Central memory CD4-positive, alpha-beta T cell (primary cell): ENCODE data around the gene ZC3H13.
A peak's percentile ranks its signal among the peaks of the same experiment; 100 is the strongest.

ENCODE experiments used
- DNase-seq: peaks from one replicate; pipeline ENCODE4 v3.0.0; 2022
- total RNA-seq, 3 experiments: gene quantifications; one replicate each; lab custom pipeline; 2026; lab: John Stamatoyannopoulos, UW

Gene ZC3H13, protein sequence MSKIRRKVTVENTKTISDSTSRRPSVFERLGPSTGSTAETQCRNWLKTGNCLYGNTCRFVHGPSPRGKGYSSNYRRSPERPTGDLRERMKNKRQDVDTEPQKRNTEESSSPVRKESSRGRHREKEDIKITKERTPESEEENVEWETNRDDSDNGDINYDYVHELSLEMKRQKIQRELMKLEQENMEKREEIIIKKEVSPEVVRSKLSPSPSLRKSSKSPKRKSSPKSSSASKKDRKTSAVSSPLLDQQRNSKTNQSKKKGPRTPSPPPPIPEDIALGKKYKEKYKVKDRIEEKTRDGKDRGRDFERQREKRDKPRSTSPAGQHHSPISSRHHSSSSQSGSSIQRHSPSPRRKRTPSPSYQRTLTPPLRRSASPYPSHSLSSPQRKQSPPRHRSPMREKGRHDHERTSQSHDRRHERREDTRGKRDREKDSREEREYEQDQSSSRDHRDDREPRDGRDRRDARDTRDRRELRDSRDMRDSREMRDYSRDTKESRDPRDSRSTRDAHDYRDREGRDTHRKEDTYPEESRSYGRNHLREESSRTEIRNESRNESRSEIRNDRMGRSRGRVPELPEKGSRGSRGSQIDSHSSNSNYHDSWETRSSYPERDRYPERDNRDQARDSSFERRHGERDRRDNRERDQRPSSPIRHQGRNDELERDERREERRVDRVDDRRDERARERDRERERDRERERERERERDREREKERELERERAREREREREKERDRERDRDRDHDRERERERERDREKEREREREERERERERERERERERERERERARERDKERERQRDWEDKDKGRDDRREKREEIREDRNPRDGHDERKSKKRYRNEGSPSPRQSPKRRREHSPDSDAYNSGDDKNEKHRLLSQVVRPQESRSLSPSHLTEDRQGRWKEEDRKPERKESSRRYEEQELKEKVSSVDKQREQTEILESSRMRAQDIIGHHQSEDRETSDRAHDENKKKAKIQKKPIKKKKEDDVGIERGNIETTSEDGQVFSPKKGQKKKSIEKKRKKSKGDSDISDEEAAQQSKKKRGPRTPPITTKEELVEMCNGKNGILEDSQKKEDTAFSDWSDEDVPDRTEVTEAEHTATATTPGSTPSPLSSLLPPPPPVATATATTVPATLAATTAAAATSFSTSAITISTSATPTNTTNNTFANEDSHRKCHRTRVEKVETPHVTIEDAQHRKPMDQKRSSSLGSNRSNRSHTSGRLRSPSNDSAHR (N-terminal part only)
- 81.6 to 123 (median 96.6) reads per million in 3 experiments for total RNA-seq

DNA sequence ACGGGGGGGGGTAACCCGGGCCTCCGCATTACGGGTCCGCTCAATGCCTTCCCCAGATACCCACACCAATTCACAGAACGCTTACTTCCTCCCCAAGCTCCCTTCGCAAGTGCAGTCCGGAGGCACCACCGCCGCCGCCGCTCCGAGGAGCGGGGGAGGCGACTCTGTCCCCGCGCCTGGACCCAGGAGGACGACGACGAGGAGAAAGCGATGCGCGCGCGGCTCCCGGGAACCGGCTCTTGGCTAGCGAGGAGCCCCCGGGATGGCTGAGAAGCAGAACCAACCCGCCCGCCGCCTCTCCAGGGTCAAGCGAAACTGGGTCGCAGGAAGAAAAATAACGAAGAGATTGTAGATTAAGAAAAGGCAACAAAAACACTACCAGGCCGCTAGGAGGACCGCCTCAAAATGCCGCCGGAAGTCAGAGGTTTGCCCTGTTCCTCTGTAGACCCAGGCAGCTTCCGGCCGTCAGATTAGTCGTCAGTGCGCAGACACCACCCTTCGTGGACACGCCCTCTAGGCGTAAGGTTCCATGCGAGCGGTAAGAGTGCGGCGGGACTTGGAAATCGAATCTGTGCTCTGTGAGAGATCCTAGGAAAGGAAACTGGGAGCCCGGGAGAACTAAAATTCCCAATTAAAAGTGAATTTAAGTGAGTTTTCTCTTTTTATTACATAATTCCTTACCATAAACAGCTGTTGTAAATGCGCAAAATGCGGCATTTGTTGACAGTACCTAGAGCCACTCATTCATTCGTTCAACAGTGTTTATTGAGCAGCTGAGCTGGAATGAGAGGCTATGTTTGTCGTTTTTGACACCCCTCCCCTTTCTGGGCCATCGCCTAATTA is at the start of gene ZC3H13:
ZC3H13 (minus strand) TSS at position 428 of the 843 bp plus-strand sequence. CDS start 7,239 bp downstream, outside the sequence.
- DNase-seq, result peak; percentile 94

DNA sequence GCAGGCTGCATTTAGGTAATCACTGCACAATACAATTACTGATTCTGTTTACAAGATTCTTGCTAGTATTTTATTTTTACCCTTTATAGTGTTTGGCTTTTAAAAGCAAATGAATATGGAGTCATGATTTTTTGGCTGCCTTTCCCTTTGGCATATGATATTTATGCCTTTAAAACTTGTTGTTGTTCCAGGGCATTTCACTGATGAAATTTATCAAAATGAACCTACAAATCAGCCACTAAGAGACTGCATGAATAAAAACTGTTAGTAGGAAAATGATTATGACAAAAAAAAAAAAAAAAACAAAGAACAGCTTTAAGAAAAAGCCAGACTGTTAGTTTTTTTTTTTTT is 49.7 kb upstream of the ZC3H13 start:
- DNase-seq, result no peak

GRCh38 chr13:46101484-46102254 is 49.1 kb upstream of the ZC3H13 start:
- DNase-seq, result no peak

DNA sequence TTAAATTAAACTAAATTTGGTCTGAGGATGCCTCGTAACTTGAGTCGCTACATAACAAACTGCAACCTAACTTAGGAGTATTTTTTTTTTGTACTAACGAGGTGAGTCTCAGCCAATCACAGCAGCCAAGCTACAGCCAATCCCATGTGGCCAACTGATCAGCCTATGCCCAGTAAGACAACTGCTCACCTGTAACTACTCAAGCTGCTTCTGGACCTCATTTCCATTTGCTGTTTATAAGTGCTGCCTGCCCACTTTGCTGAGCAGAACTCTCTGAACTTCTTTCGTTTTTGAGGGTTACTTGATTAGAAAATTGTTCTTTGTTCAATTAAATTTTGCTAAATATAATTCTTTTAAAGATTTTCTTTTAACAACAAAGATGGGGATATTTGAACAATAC is 48.5 kb upstream of the ZC3H13 start:
- DNase-seq, result no peak

GRCh38 chr13:46100191-46100815 is 47.8 kb upstream of the ZC3H13 start:
- no peak for DNase-seq

DNA sequence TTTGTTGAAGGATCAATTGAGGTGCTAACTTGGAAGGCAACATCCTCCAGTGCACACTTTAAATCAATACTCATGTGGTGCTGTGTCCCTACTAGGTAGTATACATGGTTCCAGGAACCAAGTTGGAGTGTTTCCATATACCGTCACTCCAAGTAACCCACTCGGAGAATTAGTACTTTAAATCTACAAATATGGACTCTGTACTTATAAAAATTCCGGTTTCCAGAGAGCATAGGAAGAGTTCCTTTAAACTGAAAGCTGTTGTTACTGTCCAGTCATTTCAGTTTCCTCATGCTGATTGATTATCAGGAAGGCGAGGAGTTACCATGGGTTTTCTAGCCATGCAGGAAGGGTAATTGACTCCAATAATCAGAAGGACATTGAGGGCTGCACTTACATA is 45.1 kb upstream of the ZC3H13 start:
- no peak for DNase-seq

DNA sequence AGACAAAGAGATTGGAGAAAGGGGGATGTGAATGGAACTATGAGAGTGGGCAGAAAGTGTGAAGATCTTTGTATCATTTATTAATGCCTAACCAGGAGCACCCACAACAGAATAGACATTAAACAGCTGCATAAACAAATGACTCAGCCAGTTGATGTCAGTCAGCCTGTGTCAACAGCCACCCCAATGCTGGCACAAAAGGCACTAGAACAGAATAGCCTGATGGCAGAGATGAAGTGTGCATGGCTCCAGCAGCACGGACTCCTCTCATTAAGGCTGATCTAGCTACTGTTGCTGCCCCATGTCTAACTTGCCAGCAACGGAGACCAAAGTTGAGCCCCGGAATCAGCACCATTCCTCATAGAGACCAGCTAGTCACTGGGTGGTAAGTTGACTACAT is 44.5 kb upstream of the ZC3H13 start:
- DNase-seq, result no peak

DNA sequence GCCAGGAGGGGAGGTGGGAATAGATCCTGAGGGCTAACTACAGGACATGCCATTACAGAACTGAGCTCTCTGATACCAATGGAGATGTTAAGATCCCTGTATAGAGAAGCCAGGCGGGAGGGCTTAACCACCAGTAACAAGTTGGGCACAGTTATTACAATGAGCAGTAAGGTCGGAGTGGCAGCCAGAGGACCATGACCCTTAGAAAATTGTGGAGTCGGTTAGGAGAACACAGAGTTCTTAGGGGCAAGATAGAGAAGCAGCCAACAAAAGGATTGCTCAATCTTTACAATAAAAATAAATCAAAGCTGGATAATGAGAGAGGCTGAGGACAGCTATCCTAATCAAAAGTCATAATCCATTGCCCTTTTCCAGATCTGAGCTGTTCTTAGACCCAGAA is 41.9 kb upstream of the ZC3H13 start:
- no peak for DNase-seq

DNA sequence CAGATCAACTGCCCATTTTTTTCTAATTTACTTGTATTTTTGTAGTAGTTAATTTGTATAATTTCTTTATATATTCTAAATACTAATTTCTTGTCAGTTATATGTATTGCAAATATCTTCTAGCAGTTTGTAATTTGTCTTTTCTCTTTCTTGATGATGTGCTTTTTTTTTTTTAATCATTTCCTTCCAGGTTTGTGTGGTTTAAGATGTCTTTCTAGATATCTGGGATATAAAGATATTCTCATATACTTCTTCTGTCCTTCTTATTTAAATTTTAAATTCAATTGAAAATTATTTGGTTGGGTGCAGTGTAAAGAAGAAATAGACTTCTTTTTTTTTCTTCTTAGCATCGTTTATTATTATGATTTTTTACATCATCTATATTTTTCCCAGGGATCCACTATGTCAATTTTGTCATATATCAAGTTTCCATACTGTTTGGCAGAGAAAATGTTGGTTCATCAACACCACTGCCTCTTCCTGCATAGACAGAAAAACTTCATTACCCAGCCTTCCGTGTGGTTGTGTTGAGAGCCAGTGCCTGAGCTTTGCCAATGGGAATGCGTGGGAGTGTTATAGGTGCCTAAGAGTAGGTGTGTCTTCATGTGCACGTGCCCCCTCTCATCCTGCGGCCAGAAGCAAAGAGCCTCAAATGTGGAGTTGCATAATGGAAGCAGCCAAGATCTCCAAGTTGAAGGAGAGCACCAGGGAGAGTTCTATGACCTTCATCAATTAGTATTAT is 36.4 kb upstream of the ZC3H13 start:
- DNase-seq, result no peak

- DNase-seq, result no peak
These were observed 34.9 kb upstream of the ZC3H13 start for GRCh38 chr13:46087481-46087880.

DNA sequence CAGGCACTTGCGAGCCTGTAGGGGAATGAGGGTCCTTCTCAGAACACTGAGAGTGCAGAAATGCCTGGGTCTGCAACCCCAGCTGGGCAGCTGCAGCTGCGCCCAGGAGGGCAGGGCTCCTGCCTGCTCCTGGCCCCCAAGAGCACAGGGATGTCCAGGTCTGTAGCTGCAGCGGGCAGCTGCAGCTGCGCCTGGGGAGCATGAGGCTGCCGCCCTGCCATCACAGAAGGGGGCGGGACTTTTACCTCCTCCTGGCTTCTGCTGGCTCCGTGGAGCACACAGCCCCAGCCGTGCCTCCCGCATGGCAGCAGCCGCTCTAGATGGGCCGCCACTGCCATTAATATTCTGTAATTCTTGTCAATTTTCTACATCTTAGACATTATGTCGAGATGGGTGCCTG is 34.4 kb upstream of the ZC3H13 start:
- DNase-seq, result no peak

DNA sequence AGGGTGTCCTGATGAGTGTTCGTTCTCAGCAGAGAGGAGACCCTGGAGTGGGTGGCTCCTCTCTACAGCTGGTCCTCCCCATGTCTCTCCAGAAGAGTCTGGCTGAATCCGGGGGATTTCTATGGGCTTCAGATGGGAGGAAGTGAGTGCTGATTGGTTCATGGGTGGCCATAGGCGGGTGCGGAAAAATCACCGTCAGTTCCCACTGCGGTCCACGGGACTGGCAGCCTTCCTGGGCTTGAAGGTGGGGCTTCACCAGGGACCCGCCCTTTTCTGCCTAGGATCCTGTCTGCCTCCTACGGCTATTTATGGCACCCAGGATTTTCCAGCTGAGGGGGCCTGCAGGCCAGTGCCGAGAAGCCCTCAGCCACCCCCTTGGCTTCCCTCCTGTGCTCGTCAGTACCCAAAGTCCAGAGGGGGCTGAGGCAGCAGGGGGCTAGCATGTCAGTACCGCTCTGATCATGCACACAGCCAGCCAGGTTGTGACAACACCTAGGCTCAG is 33.9 kb upstream of the ZC3H13 start:
- no peak for DNase-seq

- DNase-seq, result no peak
These were observed 33.2 kb upstream of the ZC3H13 start for GRCh38 chr13:46085737-46086136.

GRCh38 chr13:46082324-46082723 is 29.8 kb upstream of the ZC3H13 start:
- no peak for DNase-seq

GRCh38 chr13:46079770-46080169 is 27.2 kb upstream of the ZC3H13 start:
- DNase-seq, result no peak

DNA sequence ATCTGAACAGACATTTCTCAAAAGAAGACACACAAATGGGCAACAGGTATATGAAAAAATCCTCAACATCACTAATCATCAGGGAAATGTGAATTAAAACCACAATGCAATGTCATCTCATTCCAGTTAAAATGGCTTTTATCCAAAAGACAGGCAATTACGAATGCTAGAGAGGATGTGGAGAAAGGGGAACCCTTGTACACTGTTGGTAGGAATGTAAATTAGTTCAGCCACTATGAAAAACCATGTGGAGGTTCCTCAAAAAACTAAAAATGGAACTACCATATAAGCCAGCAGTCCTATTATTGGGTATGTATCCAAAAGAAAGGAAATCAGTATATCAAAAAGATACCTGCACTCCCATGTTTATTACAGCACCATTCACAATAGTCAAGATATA is 24.7 kb upstream of the ZC3H13 start:
- DNase-seq, result no peak

DNA sequence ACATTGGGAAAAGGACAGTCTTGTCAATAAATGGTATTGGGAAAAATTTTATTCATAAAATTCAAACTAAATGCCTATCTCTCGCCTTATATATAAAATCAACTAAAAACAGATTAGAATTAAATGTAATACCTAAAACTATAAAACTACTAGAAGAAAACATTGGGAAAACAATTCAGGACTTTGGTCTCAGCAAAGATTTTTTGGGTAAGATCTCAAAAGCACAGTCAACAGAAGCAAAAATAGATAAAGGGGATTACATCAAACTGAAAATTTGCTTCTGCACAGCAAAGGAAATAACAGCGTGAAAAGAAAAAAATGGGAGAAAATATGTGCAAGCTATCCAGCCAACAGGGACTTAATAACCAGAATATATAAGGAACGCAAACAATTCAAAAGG is 24.3 kb upstream of the ZC3H13 start:
- no peak for DNase-seq

- DNase-seq, result no peak
These were observed 23.3 kb upstream of the ZC3H13 start for GRCh38 chr13:46075811-46076210.

- DNase-seq, result no peak
These were observed 19.2 kb upstream of the ZC3H13 start for GRCh38 chr13:46071590-46072249.
